SK-N-SH (cell line): Measurements from ENCODE around the gene GRK1.

ENCODE experiments used
- ELF1 ChIP-seq: IDR thresholded peaks from 2 replicates; pipeline ENCODE4 v1.4.0; 2012
- EZH2phosphoT487 ChIP-seq: fragments of 200-600 bp; sonication (generic); IDR thresholded peaks from 2 replicates; pipeline ENCODE4 v1.6.1; 2017; ENCODE audit warnings: low read depth, mixed run types, mild to moderate bottlenecking, antibody characterized with exemption, moderate library complexity, borderline replicate concordance
- JUND ChIP-seq: IDR thresholded peaks from 2 replicates; pipeline ENCODE4 v1.4.0; 2012
- POLR2AphosphoS5 ChIP-seq: IDR thresholded peaks from 2 replicates; pipeline ENCODE4 v1.6.1; 2012; ENCODE audit warnings: low read depth, low read length
- SIN3A ChIP-seq: IDR thresholded peaks from 2 replicates; pipeline ENCODE4 v1.6.1; 2012; ENCODE audit warnings: low read depth, mild to moderate bottlenecking, low read length, moderate library complexity, borderline replicate concordance
- TAF1 ChIP-seq: IDR thresholded peaks from 2 replicates; pipeline ENCODE4 v1.6.1; 2012; ENCODE audit warnings: low read depth, mild to moderate bottlenecking, low read length, moderate library complexity, borderline replicate concordance
- TCF12 ChIP-seq: IDR thresholded peaks from 2 replicates; pipeline ENCODE4 v1.4.0; 2012
- YY1 ChIP-seq: IDR thresholded peaks from 2 replicates; pipeline ENCODE4 v1.4.0; 2012; ENCODE audit warnings: low read depth, mild to moderate bottlenecking
- TF ChIP-seq, protein P1 (sequence below): fragments of 200-600 bp; sonication (generic); IDR thresholded peaks from 2 replicates; pipeline ENCODE4 v1.6.1; 2017; ENCODE audit warnings: antibody characterized with exemption, mild to moderate bottlenecking, moderate library complexity
- TF ChIP-seq, protein P2 (sequence below): IDR thresholded peaks from 2 replicates; pipeline ENCODE4 v1.6.1; 2012; ENCODE audit warnings: mild to moderate bottlenecking, low read depth, low read length, moderate library complexity
- TF ChIP-seq, protein P3 (sequence below): IDR thresholded peaks from 2 replicates; pipeline ENCODE4; 2012

DNA sequence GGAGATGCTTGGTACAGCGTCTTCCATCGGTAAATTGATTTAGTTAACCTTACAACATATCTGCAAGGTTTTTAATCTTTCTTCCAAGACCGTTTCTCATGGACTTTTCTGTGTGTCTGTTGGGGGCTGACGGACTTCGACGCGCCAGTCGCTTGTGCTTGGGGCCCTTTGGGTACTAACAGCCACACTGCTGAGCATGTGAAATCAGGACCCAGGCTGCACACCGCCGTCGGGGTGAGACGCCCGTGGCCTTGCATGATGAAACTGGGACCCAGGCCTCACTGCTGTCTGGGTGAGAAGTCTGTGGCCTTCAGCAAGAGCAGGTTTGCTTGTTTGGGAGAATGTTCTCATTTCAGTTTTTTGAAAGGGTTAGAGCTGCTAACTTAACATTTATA is 18.8 kb upstream of the GRK1 start:
- no peak for TF ChIP-seq POLR2AphosphoS5
- TF ChIP-seq JUND = no peak
- no peak for TF ChIP-seq YY1
- TF ChIP-seq, protein P1, sequence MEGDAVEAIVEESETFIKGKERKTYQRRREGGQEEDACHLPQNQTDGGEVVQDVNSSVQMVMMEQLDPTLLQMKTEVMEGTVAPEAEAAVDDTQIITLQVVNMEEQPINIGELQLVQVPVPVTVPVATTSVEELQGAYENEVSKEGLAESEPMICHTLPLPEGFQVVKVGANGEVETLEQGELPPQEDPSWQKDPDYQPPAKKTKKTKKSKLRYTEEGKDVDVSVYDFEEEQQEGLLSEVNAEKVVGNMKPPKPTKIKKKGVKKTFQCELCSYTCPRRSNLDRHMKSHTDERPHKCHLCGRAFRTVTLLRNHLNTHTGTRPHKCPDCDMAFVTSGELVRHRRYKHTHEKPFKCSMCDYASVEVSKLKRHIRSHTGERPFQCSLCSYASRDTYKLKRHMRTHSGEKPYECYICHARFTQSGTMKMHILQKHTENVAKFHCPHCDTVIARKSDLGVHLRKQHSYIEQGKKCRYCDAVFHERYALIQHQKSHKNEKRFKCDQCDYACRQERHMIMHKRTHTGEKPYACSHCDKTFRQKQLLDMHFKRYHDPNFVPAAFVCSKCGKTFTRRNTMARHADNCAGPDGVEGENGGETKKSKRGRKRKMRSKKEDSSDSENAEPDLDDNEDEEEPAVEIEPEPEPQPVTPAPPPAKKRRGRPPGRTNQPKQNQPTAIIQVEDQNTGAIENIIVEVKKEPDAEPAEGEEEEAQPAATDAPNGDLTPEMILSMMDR = no peak
- TF ChIP-seq, protein P2, sequence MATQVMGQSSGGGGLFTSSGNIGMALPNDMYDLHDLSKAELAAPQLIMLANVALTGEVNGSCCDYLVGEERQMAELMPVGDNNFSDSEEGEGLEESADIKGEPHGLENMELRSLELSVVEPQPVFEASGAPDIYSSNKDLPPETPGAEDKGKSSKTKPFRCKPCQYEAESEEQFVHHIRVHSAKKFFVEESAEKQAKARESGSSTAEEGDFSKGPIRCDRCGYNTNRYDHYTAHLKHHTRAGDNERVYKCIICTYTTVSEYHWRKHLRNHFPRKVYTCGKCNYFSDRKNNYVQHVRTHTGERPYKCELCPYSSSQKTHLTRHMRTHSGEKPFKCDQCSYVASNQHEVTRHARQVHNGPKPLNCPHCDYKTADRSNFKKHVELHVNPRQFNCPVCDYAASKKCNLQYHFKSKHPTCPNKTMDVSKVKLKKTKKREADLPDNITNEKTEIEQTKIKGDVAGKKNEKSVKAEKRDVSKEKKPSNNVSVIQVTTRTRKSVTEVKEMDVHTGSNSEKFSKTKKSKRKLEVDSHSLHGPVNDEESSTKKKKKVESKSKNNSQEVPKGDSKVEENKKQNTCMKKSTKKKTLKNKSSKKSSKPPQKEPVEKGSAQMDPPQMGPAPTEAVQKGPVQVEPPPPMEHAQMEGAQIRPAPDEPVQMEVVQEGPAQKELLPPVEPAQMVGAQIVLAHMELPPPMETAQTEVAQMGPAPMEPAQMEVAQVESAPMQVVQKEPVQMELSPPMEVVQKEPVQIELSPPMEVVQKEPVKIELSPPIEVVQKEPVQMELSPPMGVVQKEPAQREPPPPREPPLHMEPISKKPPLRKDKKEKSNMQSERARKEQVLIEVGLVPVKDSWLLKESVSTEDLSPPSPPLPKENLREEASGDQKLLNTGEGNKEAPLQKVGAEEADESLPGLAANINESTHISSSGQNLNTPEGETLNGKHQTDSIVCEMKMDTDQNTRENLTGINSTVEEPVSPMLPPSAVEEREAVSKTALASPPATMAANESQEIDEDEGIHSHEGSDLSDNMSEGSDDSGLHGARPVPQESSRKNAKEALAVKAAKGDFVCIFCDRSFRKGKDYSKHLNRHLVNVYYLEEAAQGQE = no peak
- no peak for TF ChIP-seq SIN3A
- no peak for TF ChIP-seq TAF1
- TF ChIP-seq TCF12 = no peak
- no peak for TF ChIP-seq ELF1
- TF ChIP-seq, protein P3, sequence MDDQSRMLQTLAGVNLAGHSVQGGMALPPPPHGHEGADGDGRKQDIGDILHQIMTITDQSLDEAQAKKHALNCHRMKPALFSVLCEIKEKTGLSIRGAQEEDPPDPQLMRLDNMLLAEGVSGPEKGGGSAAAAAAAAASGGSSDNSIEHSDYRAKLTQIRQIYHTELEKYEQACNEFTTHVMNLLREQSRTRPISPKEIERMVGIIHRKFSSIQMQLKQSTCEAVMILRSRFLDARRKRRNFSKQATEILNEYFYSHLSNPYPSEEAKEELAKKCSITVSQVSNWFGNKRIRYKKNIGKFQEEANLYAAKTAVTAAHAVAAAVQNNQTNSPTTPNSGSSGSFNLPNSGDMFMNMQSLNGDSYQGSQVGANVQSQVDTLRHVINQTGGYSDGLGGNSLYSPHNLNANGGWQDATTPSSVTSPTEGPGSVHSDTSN = no peak
- no peak for TF ChIP-seq EZH2phosphoT487
